ENCODE measurements around the gene ALDH1L1.
"Not testable (repeated sequence)": the region's sequence is repeated elsewhere in the genome, so short reads cannot be mapped to it uniquely, and the experiment has no call there.

ALDH1L1 gene

DNA sequence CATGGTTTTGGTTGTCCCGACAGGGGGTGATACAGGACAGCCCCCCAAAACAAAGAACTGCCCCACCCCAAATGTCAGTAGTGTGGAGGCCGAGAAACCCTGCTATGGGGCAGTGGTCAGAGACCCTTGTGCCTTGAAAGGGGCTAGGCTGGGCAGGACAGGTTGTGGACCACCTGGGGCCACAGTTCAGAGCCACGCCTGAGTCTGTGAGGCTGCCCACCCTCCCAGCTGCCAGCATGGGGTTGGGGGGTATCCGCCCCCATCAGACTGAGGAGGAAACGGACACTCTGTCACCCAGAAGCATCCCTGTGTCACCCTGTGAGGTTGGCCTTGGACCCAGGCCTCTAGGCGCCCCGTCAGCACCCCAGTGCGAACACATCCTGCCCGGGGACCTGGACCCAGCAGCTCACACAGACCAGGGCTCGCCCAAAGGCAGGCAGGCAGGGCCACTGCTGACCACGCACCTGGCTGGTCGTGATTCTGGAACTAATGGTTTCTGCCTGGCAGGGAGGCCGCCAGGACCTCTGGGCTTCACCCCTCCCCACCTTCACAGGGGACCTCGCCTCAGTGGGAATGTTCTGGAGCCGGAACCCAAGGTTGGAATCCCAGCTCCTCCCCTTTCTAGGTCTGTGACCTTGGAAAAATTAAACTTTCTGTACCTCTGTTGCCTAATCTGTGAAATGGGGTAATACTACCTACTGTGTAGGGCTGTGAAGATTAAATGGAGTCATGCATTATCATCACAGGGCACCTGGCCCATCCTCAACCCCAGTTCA lies 97.8 kb downstream of the ALDH1L1 start:
- no peak for DNase-seq (ENCODE audit: low read depth)

DNA sequence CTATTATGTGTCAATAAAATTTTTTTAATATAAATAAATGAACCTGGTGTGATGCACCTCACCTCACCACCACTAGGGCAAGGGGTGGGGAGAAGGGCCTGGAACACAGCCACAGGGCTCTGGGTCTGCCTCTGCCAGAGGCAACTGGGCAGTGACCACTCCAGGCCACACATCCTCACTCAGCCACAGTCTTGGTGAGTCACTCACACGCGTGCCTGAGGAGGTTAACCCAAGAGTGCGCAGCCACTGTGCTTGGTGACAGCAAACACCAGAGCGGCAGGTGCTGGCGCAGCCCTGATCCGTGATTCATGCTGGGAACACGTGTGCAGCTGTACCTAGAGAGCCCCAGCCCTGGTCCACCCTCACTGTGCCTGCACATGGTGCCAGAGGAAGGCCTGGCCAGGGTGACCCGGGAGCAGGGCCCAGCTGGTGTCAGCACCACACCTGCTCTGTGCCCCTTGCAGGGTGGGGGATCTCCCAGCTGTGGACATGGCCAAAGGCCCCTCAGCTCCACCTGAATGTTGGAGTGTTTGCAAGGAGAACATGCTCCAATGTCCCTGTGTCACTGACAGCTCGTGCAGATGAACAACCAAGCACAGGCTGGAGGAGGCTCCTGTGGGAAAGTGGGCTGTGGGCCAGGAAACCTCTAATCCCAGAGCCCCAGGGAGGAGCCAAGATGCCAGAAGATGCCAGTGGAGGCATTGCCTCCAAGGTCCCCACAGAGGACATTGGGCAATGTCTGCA lies 98.6 kb downstream of the ALDH1L1 start:
- no peak for DNase-seq (ENCODE audit: low read depth)

- DNase-seq (ENCODE audit: low read depth), result no peak
Measured at GRCh38 chr3:126080970-126081369, 99.4 kb downstream of the ALDH1L1 start.

DNA sequence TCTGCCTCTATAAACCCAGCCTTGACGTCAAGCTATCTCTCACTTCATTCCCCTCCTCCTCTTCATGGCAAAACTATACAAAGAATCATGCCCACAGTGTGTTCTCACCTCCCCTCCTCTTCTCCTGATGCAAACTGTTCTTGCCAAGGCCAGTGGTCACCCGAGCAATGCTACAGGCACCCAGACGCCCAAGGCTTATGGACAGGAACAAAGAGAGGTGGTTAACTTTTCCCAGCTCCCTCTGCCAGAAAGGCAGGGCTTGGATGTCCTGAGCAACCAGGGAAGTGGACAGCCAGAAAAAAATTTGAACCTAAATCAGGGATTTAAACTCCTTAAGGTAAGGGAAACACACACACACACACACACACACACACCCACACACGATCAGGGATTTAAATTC lies 101.5 kb downstream of the ALDH1L1 start:
- DNase-seq (ENCODE audit: low read depth), result no peak

- DNase-seq (ENCODE audit: low read depth), result no peak
Measured at GRCh38 chr3:126077754-126078153, 102.6 kb downstream of the ALDH1L1 start.

DNA sequence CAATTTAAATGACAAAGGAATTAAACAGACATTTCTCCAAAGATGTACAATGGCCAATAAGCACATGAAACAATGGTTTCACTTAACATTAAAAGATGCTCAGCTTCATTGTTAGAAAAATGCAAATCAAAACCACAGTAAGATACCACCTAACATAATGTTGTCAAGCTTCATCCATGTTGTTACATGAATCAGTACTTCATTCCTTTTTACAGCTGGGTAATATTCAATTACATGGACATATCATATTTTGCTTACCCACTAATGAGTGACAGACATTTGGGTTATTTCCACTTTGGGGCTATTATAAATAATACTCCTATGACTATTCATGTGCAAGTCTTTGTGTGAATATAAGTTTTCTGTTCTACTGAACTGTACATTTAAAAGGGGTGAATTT lies 104.2 kb downstream of the ALDH1L1 start:
- no peak for DNase-seq (ENCODE audit: low read depth)

DNA sequence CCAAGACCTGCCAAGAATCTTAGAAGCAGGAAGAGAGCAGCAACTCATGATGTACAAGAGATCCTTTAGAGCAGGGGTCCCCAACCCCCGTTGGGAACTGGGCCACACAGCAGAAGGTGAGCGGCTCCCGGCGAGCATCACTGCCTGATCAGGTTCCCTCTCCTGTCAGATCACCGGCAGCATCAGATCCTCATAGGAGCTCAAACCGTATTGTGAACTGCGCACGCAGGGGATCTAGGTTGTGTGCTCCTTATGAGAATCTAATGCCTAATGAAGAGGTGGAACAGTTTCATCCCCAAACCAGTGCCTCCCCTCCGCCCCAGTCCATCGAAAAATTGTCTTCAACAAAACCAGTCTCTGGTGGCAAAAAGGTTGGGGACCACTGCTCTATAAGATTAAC lies 110.2 kb downstream of the ALDH1L1 start:
- no peak for DNase-seq (ENCODE audit: low read depth)

DNA sequence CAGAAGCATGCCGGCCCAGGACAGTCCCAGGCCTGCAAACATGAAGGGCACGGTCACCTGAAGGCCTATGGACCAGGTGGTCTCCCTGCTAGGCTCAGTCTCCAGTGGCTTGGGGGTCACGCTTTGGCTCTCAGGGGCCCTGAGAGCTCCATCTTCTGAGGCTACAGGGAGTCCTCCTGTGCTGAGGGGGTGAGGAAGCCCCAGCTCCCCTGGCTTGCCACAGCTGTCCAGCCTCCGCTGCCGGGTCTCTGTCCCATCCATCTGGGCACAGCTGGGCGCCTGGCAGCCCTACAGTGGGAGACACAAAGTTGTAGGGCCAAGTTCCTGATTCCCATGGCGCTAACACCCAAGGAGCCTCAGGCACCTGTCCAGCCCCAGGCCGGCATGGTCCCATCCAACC lies 112.4 kb downstream of the ALDH1L1 start:
- DNase-seq (ENCODE audit: low read depth), result no peak

GRCh38 chr3:126066676-126067075 lies 113.7 kb downstream of the ALDH1L1 start:
- DNase-seq (ENCODE audit: low read depth), result not testable (repeated sequence)

DNA sequence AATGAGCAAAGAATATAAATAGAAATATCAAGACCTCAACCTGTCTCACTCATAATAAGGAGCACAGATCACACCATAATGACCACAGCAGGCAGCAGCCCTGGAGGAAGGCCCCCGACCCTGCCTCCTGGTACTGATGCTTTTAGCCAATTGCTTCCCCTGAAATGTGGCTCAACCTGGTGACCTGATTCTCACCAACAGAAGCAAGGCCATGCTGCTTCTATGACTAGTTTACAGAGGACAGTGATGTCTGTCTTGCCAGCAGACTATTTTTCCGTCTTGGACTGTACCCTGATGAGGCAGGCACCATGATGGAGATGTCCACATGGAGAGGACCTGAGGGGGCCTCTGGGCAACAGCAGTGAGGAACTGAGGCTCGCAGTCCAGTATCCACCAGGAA lies 114.5 kb downstream of the ALDH1L1 start:
- no peak for DNase-seq (ENCODE audit: low read depth)

- DNase-seq (ENCODE audit: low read depth), result no peak
Measured at GRCh38 chr3:126064627-126065258, 115.6 kb downstream of the ALDH1L1 start.

DNA sequence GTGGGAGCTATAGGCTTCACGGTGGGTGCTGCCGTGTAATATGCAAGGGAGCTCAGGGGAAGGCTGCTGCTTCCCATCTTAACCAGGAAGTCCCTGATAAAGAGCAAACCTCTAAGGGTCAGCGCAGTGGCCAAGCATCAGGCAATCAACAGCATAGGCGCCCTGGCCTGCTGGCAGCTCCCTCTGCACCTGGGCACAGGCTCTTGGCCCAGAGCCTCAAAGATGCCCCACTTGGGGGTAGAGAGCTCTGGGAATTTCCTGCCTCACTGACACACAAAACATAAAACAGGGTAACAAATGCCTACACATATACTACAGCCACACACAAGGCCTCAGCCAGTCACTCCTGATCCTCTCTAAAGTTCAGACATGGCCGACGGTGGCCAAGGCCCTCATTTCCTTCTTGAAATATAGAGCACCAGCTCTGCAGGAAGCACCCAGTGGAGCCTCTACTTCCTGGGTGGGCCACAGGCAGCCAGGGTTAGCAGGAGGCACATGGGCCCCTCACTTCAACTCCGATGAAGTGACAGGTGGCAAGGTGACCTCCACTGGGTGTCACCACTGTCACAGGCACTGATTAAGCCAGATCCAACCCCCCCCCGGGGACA lies 116.9 kb downstream of the ALDH1L1 start:
- no peak for DNase-seq (ENCODE audit: low read depth)

DNA sequence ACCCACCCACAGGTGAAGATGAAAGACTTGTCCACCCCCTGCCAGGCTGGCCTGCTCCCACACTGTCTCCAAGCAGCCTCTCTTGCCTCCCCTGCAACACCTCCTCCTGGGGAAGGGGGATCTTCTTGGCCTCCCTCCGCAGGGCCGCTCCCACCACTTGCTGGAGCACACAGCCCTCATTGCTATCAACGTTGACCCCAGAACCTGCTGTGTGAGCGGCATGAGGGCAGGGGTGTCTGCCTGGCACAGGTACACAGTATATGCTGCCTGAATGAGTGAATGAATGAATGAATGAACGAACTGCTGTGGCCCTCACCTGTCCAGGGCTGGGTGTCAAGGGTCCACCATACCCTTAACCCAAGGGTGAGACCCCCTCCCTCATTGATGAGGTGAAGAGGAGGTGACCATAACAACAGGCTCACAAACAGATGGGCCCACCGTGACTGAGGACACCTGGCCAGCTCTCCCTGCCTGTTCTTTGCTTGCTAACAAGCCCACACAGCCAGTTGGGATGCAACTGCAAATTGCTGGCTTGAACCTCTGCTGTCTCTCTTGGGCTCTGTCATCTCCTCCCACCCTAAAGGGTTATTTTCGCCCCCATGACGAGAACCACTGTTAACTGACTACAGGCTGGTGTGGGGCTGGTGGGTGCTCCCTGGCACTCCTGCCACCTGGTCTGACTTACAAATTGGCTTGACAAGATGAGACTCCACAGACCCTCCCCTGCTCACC lies 118.9 kb downstream of the ALDH1L1 start:
- DNase-seq (ENCODE audit: low read depth), result no peak

DNA sequence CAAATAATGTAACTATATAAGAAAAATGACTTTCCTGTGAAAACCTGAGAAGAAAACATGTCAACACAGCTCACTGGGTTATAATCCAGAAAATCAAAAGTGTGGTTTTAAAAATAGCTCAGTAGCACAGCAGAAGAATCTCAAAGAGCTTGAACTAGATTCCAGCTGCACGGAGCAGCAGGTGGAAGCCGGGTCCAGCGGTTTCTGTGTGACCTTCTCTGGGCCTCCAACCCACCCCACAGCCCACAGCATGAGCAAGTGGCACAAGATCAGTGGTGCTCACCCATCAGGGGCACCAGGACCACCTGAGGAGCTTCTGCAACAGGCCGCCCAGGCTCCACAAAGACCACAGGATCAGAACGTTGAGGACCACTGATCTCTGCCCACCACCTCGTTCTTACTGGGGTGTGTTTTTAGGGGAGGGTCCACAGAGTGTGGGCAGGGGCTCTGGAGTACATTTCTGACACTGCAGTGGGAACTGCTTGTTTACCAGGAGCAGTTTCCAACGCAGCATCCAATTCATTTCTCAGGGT lies 119.7 kb downstream of the ALDH1L1 start:
- DNase-seq (ENCODE audit: low read depth), result no peak

DNA sequence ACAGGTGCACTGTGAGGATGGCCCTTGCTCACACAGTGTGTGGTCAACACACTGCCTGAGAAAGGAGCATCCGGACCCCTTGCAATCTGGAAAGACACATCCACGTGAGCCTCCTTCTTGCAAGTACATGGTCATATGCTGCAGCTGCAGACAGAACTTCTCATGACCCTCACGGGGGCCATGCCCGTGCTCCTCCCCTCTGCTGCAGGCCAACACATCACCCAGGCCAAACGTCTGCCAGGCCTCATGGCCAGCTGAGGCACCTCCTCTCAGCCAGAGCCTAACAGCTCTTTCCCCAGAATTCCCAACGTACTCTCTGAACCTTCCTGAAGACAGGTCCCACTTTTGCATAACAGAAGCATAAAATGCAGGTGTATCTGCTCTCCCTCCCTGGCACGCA lies 121.7 kb downstream of the ALDH1L1 start:
- DNase-seq (ENCODE audit: low read depth), result no peak

- DNase-seq (ENCODE audit: low read depth), result no peak
Measured at GRCh38 chr3:126057936-126058335, 122.5 kb downstream of the ALDH1L1 start.

GRCh38 chr3:126057501-126057819 lies 122.9 kb downstream of the ALDH1L1 start:
- no peak for DNase-seq (ENCODE audit: low read depth)

GRCh38 chr3:126056681-126057500 lies 123.5 kb downstream of the ALDH1L1 start:
- DNase-seq (ENCODE audit: low read depth), result no peak

- DNase-seq (ENCODE audit: low read depth), result no peak
Measured at GRCh38 chr3:126056088-126056487, 124.3 kb downstream of the ALDH1L1 start.

- no peak for DNase-seq (ENCODE audit: low read depth)
Measured at GRCh38 chr3:126054870-126055269, 125.5 kb downstream of the ALDH1L1 start.

DNA sequence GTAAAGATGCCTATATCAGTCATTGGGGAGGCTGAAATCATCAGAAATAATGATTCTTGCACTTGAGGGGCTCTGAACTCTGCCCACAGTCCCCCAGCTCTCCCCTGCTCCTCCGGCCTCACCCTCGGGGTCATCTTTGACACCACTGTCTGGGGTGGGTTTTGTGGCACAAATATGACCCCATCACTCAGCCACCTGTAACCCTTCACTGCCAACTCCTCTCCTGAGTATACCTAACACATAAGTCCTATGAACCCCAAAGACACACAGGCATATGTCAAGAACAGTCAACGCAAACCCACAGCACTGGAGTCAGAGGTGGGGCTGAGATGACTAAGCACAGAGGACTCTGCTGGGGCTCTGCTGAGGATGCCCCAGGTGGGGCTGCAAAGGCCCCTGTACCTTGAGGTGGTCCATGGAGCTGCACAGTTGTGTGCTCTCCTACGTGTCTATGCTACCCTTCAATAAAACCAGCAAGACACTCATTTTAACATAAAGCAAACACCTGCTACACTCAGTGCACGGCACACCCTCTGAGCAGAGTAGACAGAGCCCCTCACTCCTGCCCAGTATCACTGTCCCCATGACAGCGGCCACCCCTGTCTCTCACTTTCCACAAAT lies 126.3 kb downstream of the ALDH1L1 start:
- no peak for DNase-seq (ENCODE audit: low read depth)
